Stimulated activated CD4-positive, alpha-beta T cell treated with anti-CD3 and anti-CD28 coated beads, TNF-alpha, amount 100 ng/mL, for 48 hours (primary cell): Measurements from ENCODE around the gene BMPER.

Experiments
- DNase-seq, 3 donors: peaks; one replicate each; pipeline ENCODE4 v3.0.0-alpha.2; 2020; ENCODE audit warnings: low read depth in 3 of 3

The BMPER gene

DNA sequence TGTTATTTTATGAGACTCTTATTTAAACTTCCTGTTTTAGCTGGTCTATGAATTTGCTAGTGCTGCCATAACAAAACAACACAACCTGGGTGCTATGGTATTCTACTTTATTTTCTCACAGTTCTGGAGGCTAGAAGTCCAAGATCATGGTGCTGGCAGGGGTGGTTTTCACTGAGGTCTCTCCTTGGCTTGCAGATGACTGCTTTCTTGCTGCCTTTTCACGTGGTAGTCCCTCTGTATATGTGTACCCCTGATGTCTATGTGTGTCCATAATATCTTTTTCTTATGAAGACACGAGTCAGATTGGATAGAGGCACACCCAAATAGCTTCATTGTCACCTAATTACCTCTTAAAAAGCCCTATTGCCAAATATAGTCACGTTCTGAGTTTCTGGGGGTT is 270.5 kb downstream of the BMPER start:
- DNase-seq: no peak

DNA sequence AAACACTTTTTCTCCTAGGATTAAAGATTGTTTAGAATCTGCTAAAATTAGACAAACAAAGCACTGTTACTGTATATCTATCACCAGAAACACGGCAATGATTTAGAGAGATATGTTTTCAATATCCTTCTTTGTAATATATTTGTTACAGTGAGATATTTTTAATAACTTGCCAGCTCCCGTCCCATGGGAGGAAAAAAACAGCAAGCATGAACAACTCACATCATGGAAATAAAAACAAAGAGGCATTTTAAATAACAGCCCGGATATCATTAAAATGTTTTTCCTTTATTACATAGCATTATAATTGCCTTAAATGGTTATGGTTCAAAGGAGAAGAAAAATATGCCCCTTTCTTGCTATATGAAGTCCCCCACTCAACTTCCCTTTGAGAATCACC is 272.1 kb downstream of the BMPER start:
- no peak for DNase-seq

- no peak for DNase-seq
These were observed 276.1 kb downstream of the BMPER start for GRCh38 chr7:34181271-34181958.

DNA sequence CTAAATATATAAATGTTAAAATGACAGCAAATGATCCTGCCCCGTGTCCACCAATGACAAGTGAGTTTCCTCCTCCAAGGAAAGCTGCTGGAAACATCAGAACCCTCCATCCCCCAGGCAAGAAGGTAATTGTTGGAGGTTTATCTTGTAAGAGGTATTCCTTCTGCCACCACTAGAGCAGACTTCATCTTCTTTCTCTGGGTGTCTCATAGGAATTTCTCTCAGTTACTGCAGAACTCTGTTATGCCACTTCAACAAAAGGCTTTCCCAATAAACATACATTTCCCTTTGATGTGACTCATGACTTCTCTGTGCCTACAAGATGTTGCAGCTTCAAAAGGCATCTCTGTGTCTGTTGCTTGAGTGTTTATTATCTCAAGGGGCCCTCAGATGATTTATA is 279.1 kb downstream of the BMPER start:
- no peak for DNase-seq

GRCh38 chr7:34187798-34188307 is 282.5 kb downstream of the BMPER start:
- no peak for DNase-seq

DNA sequence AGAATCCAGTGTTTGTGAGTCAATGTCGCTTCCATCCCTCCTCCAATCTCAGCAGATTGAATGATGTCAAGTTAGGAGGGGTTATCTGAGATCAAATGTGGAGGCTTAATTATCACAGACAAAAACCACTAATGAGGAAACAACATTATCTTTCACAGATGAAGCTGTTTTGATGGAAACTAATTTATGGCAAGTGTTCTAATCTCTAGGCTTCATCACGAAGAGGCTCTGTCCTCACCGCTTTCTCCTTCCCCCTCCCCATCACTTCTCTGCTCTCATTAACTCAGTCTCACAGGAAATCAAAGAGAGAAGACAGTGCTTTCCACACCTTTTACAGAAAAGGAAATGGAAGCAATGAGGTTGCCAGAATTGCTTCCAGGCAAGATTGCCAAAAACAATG is 283.7 kb downstream of the BMPER start:
- DNase-seq: no peak

GRCh38 chr7:34190299-34190698 is 285.0 kb downstream of the BMPER start:
- no peak for DNase-seq

DNA sequence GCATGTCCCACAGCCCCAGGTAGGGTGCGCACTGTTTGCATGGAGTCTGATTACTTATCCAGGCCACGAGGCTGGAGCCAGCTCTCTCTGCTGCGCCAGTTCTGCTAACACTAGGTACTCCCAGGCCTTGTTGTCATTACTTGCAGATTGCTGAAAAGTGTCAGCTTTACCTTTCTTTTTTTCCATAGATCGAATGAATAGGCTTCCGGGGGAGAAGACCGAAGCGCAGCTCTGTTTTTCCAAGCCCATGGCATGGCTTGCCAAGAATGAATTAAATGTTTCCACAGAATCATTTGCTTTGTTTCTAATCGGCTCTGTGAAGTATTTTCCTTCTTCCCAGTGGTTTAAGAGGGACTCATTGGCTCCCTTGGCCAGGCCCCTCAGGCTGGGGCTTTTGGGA is 285.8 kb downstream of the BMPER start:
- no peak for DNase-seq

DNA sequence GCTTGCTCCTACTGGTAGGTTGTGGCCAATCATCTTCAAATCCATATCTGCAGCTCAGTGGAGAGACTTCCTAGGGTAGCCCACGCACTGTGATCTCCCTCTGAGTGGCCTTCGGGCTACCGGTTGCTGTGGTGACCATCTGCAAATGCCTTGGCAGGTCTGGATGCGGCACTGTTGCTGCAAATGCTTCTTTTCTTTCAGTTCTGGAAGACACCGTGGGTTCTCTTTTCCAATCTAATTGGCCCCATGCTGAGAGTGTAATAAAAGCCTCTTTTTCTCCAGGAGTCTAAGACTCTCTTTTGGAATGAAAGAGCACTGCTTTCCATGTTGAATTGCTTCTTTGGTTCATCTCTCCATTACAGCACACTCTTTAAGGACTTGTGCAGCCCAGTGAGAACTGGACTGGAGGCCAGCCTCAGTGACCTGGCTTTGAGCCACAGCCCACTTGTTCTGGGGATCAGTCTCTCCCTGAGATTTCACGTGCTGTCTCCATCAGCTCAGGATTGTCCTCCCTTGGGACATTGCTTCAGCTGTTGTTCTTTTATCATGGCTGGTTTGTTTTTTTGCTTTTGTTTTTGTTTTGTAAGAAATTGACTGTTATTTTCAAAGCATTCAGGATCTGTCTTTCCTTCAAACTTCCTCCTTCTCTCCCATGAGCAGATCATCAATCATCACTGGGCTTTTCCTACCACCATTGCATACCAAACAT is 286.6 kb downstream of the BMPER start:
- DNase-seq: no peak

DNA sequence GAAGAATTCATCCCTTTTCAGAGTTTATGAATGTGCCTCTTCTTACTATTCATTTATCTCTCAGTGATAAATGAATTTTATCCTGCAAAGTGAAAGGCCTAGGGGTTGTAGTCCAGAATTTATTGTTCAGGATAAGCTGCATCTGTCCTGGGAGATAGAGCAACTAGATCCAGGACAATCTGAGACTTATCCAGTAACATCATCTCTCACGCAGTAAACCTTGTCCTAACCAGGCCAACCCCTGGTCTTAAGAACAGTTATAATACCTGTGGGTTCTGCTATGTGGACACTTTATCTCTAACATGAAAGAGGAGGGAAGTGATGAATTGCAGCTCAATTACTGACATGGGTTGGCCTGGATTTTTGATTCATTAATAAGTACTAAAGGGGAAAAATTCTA is 287.6 kb downstream of the BMPER start:
- DNase-seq: no peak

GRCh38 chr7:34198231-34198641 is 292.9 kb downstream of the BMPER start:
- DNase-seq: no peak
